GM19468 (cell line): Measurements from ENCODE around the gene FN3KRP.
"Not testable (repeated sequence)": the region's sequence is repeated elsewhere in the genome, so short reads cannot be mapped to it uniquely, and the experiment has no call there.

ENCODE experiments used
- ATAC-seq: cut with Tn5 transposase; IDR thresholded peaks from one replicate; pipeline ENCODE4 v1.9.1; 2021; ENCODE audit warnings: mild to moderate bottlenecking, moderate library complexity, moderate number of reproducible peaks; ENCODE audit not compliant: unreplicated experiment; ENCODE audit errors: extremely low read depth

Gene FN3KRP

DNA sequence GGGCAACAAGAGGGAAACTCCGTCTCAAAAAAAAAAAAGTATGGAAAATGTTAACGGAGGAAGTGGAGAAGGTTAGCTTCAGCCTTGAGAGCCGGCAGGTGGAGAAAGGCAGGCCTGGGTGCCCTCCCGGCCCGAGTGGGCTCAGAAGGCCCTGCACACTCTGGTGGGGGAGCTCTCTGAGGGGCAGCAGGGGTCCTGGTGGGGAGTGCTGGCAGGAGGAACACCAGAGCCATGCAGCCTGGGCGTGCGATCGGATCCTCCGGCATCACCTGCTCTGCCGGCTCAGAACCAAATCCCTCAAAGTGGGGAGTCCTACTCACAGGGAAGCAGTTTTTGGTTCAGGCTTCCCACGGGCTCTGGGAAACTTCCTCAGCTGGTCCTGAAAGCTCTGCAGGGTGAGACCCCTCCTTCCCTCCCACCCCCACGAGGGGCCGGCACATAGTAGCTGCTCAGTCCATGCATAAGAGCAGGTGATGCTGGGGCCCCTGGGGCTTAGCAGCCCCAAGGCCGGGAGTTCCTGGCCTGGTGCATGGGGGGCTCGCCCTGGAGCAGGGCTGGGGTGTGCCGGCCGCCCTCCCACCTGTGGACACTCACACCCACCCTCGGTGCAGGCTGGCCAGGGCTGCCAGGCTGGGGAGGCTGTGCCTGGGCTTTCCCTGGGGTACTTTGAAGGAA lies 20.1 kb downstream of the FN3KRP start:
- ATAC-seq = no peak

GRCh38 chr17:82737967-82738877 lies 21.7 kb downstream of the FN3KRP start:
- no peak for ATAC-seq

DNA sequence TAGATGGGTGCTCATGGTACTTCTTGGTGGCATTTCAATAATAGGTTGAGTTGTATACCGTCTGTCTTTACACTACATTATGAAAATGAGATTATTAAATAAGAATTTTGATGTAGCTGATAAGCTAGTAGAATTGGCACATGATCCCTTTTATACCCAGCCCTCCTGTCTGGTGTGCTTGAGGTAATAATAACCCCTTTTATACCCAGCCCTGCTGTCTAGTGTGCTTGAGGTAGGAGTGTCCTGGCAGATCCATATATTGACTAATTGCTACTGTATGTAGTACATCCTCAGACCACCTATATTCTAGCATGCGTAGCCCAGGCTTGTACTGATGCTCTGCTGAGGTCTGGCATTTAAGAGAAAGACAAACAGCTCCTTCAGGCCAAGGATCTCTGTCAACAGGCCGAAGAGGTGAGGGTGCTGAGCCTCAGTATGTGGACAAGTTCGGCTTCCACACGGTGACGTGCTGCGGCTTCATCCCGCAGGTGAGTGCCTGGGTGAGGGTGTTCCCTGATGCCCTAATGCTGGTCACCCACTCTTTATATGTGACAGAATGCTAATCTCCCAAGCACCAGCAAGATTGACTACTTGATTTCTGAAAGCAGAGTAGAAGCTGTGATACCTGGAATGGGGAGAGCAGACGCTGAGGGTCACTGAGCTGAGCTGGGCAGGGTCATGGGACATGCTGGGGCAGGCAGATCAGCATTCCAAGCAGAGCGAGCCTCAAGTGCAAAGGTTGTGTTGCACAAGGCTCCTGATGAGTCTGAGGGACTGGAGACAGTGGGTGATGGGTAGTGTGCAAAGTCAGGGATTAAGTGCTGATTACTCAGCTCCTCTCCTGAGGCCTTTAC lies 24.6 kb downstream of the FN3KRP start:
- ATAC-seq = no peak

GRCh38 chr17:82743344-82744219 lies 27.1 kb downstream of the FN3KRP start:
- ATAC-seq = no peak

GRCh38 chr17:82744736-82745135 lies 28.2 kb downstream of the FN3KRP start:
- not testable (repeated sequence) for ATAC-seq

DNA sequence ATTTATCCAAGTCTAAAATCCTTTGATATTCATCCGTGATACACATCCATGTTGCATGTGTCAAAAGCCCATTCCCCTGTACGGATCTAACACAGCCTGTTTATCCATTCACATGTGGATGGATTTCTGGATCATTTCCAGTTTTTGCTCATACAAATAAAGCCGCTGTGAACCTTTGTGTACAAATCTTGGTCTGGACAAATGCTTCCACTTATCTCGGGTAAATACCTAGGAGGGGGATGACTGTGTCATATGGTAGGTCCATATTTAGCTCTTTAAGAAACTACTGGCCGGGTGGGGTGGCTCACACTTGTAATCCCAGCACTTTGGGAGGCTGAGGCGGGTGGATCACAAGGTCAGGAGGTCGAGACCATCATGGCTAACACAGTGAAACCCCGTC lies 29.0 kb downstream of the FN3KRP start:
- no peak for ATAC-seq

- ATAC-seq = no peak
These were observed 32.2 kb downstream of the FN3KRP start for GRCh38 chr17:82748756-82749155.

DNA sequence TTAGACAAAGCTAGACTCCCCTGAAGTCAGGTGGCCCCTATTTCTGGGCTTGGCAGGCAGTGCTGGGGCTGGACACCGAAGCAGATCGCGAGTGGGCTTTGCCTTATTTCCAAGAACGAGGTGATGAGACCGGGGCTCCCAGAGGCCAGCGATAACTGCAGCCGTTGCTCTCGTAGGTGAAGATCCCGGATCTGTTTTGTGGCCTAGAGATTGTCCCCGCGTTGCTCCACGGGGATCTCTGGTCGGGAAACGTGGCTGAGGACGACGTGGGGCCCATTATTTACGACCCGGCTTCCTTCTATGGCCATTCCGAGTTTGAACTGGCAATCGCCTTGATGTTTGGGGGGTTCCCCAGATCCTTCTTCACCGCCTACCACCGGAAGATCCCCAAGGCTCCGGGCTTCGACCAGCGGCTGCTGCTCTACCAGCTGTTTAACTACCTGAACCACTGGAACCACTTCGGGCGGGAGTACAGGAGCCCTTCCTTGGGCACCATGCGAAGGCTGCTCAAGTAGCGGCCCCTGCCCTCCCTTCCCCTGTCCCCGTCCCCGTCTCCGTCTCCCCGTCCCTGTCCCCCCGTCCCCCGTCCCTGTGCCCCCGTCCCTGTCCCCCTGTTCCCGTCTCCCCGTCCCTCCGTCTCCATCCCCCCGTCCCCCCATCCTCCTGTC lies 33.9 kb downstream of the FN3KRP start:
- no peak for ATAC-seq

DNA sequence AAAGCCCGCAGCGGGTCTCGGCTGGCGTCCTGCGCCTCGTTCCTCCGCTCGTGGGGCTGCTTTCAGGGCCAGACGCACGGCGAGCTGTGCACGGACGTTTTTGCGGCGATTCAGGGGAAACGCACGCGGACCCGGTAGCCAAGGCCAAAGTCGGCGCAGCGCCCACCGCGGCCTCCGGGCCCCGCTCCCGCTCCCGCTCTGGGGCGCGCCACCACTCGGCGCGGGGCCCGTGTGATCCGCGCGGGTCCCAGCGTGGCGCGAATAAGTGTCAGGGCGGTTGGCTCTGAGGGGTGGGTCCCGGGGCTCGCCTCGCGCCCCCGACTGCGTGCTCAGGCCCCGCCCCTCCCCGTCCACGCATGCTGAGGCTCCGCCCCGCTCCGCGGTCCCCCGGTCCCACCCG lies 34.7 kb downstream of the FN3KRP start:
- no peak for ATAC-seq

GRCh38 chr17:82751571-82752370 lies 35.3 kb downstream of the FN3KRP start, which contains the start of gene TBCD:
Gene TBCD, plus strand, starts transcription at chr17:82752065. Its CDS starts 129 bp downstream, at chr17:82752194.
- peak; percentile 35 for ATAC-seq

GRCh38 chr17:82752371-82753200 lies 36.1 kb downstream of the FN3KRP start:
- no peak for ATAC-seq

- no peak for ATAC-seq
These were observed 36.6 kb downstream of the FN3KRP start for GRCh38 chr17:82753201-82753464.

DNA sequence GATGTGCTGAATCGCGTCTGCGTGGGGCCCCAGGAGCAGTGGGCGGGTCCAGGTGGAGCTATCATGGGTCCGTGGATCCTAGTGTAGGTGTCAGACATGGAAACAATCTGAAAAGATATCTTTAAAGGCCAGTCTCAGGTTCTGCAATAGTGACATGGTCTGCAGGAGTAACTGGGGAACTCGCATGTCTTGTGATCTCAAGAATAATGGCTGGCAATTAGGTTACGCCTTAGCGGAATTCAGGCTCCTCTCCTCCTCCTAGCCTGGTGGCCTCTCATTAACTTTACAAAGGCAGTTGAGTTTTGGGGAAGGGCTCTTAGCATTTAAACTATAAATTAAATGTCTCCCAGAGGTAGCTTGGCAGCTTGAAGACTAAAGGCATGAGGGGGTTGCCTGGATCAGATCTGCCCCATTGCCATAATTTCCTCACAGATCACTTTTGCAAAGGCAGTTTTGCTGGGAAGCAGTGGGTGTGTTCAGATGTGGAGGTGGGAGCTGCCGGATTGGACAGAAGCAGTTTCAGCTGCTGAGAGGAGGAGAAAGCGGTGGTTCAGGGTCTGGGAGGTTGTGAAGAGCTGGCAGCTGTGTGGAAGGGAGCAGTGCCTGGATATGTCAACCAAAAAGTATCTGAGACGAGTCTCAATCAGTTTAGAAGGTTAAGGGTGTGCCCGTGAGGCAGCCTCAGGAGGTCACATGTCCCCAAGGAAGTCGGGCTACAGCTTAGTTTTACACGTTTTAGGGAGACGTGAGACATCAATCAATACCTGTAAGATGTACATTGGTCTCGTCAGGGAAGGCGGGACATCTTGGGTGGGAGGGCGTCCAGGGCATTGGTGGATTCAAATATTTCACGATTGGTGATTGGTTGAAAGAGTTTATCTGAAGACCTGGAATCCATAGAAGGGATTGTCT lies 38.0 kb downstream of the FN3KRP start:
- ATAC-seq = no peak

DNA sequence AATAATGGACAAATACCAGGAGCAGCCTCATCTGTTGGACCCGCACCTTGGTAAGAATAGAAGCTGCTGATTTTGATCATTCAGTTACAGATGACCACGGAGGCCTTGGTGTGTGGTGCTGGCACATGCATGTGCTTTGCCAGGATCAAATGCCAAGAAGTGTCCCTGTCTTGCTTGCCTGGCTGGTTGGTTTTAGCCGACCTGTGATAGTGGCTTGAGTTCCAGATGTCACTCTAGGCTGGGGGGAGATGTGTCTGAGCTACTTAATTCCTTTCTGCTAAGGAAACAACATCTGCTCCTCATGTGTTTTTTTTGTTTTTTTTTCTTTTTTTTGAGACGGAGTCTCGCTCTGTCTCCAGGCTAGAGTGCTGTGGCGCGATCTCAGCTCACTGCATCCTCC lies 39.7 kb downstream of the FN3KRP start:
- ATAC-seq = no peak

DNA sequence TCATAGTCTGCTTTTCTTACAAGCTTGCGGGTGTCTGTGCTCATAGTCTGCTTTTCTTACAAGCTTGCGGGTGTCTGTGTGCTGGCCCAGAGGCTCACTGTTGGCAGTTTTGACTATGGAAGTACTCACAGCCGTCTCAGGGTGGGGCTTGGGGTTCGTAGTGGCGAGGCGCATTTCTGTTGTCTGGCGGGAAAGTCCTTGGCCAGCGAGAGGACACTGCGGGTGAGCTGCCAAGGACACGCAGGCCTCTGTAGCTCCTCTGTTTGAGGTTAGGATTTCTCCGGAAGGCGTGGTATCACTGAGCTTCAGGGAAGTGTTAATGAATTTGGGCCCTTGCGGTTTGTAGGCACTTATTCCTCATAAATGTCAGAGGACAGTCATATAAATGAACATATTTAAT lies 48.9 kb downstream of the FN3KRP start:
- ATAC-seq = no peak

DNA sequence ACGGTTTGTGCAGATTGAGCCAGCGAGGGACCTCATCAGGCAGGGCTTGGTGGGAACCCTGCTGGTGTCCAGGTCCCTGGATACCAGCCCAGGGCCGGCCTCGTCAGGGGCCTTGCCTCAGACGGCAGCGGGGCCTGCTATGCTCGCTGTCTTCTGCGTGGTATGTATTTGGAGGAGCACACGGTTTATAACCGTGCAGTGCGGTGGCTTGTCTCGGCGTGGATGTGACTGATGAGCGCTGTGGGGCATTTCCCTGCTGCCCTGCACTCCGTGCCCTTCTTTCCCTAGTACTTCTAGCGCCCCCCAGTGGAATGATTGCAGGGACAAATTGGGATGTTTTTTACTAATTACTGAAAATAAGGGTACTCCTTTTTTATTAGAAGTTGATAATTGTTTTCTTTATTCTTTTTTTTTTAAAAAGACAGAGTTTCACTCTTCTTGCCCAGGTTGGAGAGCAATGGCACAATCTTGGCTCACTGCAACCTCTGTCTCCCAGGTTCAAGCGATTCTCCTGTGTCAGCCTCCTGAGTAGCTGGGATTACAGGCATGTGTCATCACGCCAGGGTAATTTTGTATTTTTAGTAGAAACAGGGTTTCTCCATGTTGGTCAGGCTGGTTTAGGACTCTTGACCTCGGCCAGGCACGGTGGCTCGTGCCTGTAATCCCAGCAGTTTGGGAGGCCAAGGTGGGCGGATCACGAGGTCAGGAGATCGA lies 50.7 kb downstream of the FN3KRP start:
- ATAC-seq = no peak
